Midbrain (tissue), 1 donor: ENCODE results near the gene RPN2.

ENCODE experiments used
- DNase-seq: peaks from one replicate; lab custom pipeline; 2025; lab: John Stamatoyannopoulos, UW

RPN2 gene

DNA sequence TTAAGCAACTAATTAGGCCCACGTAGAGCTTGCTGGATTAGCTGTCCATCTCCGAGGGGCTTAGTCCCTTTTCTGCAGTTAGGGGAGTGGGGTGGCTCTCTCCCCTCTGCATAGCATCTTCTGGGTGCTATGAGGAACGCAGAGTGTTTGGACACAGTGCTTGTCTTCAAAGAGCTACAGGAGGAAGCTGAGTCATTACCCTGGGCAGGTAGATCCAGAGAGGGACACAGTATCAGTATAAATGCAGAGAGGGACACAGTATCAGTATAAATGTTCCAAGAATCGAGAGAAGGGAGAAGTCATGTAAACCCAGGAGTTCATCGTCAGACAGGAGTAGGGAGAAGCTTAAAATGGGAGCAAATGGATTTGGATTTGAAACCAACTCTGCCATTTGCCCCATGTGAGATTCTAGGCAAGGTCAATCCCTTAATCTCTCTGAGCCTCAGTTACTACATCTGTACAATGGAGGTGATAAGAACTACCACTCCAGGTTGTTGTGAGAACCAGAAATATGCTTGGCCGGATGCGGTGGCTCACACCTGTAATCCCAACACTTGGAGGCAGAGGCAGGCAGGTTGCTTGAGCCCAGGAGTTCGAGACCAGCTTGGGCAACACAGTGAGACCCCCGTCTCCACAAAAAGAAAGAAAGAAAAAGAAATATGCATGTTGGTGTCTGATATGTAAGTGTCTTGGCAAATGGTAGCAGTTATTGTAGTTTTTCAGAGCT, 88.0 kb downstream of the RPN2 start:
- DNase-seq, result no peak

DNA sequence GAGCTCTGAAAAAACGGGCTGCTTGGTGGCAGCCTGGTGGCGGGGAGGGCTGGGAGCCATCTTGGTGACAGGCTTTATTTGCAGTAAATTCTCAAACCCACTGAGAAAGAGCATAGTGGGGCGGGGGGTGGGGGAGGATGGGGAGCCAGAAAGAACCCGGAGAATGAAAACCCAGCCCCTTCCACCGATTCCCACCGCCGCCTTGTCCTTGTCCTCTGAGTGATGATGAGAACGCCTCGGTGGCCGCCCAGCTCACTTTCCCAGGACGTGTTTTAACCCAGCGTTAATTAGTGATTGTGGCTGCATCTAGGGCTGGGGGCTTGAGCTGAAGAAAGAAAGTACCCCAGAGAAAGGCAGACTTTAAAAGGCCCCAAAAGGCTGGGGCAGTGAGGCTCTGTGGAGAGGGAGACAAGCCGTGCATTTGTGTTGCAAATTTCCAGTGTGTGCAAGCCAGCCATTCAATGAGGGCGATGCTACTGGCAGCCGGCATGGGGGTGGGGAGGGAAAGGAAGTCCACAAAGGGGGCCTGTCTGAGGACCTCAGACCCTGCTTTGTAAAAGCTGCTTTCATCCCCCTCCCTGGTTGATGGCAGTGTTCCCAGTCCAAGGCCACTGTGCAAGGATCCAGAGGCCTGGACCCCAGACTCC, 88.7 kb downstream of the RPN2 start:
- DNase-seq, result peak; percentile 10

DNA sequence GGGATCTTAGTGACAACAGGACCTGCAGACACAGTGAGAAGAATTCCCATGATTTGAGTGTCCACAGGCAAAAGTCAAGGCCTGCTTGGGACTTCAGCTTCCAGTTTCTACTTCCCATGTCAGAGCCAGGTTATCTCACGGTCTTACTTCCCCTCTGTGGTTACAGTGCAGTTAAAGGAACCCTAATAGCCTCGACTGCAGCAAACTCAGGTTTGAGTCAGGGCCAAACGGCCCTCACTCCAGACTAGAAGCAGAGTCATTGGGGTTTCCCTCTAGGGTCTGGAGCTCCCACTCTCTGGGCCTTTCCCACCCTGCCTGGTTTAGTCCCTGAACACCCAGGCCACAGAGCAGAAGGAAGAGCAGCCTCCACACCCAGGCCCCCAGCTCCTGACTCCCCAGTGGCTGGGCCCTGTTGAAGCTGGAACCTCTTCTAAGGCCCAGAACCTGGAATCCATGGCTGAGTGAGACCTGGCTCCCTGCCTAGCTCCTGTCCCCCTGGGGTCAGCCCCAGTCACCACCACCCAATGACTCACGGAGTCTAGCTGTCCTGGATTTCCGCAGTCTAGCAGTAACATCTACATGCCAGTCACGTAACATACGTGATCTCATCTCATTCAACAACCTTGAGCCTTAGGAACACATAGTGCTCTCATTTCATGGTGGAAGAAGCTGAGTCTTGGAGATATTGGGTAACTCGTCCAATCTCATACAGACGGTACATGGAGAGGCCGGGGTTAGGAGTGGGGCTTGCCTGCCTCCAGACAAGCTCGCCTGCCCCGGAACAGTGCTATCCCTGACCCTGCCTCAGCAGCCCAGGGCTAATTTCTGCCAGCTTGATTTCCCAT, 91.7 kb downstream of the RPN2 start:
- peak; percentile 26 for DNase-seq

DNA sequence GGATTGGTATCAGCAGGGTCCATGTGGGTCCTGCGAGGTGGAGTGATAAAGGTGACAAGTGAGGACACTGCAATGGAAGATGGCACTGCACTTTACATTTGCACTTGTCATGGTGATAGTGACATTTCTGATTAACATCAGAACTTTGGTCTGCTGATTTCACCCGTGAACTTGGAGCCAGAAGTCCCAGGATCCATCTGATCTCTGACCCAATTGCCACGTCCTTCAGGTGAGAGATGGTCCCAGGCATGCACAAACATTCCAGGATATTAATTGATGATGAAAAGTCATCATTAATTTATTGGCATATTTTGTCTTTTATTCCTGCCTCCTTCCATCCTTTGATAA, 92.3 kb downstream of the RPN2 start:
- no peak for DNase-seq

DNA sequence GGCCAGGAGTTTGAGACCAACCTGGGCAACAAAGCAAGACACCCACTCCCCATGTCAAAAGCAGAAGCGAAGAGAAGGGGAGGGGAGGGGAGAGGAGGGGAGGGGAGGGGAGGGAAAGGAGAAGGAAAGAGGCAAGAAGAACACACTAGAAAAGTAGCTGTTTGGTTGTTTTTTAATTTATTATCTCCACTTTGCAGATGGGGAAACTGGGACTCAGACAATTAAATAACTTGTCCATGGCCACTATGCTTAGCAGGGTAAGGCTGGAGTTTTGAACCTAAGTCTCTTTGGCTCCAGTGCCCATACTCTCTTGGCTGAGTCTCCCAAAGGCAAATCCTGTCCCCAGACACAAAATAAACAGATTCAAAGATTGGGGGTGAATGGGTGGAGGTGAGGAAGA, 94.9 kb downstream of the RPN2 start:
- no peak for DNase-seq

DNA sequence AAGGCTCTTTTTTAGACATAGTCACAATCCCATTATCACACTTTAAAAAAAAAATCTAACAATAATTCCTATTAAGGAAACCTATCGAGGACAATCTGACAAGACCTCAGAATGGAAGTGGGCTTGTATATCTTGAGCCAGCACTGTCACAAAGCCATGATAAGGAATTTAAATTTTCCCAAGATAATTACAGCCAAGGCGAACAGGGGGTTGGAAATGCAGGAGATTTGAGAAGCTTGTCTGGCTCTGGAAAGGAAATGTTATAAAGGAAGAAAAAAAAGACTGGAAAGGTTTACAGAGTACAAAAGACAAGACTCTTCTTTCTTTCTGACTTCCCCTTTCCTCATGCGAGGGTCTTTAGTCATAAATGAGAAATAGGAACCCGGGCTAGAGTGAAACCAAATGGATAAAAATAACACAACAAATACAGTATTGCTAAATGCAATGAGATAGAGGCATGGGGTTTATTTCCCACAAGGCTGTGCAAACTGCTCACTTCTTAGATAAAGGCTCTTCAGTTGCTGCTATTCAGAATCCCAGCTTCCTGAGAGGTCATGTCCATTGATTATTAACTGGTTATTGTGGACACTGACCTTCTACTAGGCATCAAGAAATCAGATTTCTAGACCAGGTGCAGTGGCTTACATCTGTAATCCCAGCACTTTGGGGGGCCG, 95.9 kb downstream of the RPN2 start:
- no peak for DNase-seq

DNA sequence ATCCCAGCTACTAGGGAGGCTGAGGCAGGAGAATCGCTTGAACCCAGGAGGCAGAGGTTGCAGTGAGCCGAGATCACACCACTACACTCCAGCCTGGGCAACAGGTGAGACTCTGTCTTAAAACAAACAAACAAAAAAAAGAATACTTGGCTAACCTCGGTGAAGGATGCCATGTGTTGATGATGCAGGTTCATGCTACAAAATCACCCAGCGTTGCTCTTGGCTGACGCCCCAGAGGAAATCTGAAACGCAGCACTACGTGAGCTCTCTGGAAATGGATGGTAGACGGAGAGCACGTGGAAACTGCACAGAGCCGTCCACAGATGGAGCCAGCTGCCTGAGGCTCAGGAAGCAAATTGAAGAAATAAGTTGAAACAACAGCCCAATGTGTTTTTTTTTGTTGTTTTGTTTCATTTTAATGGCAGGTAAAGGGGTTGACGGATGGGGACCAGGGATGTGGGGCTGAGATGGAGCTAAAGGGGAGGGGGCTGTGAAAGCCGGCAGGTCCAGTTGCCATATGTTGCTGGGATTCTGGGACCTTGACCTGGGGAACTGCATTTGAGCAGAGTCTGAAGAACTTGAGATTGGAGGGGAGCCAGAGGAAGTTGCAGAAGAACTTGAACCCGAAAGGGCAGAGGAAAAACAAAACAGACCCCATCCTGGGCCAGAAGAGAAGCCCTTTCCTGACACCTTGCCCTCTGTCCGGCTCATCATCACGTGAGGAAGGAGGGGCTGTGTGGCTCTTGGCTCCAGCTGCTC, 97.5 kb downstream of the RPN2 start:
- peak; percentile 22 for DNase-seq

DNA sequence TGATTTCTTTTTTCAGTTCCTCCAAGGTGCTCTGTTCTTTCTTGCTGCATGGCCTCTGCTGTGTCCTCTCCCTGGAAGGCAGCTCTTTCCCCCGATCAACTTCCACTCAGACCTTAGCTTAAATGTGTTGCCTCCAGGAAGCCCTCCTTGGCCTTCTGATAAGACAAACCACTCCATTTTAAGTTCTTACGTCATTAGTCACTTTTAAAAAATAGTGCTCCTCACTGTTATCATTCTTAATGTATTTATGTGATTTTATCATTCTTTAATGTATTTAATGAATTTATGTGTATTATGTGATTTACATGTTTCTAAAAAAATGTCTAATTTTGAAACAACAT, 98.1 kb downstream of the RPN2 start:
- no peak for DNase-seq

DNA sequence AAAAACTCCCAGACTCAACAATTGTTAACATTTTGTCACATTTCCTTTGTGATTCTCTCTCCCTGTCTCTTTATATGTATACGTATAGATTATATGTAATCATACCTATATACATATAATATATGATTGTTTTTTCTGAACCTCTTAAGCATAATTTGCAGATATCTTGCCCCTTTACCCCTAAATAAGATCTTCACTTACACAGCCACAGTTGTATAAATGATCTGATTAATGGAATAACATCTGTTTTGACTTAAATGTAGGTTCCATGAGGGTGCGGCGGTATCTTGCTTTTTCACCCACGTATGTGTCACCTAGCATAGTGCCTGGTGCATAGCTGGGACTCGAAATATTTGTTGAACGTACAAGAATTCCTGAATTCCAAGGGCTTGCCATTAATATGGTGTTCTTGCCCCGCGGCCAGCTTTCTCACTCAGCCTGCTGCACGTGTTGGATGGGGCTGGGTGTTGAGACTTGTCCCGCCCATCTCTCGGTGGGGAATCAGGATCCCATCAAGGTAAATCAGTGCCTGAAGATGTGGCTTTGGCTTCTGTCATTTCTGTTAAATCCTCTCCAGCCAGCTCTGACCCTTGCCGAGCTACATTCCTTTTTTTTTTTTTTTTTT, 99.9 kb downstream of the RPN2 start:
- DNase-seq, result no peak

DNA sequence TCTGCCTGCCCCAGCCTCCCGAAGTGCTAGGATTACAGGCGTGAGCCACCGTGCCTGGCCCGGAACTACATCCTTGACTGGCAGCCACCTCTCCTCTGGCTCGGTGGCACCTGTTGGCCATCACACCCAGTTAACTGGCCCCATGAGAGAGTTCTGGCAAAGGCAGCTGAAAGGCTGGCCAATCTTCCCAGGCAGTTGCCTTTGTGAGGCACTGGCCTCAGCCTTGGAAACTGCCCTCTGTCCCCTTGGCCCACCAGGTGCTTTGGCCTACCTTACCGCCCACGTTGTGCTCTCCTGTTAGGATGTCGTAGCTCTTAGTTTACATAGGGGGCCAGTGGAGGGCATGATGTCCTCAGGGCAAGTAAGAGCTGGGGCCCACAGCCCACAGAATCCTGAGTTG, 100.7 kb downstream of the RPN2 start:
- DNase-seq, result no peak

DNA sequence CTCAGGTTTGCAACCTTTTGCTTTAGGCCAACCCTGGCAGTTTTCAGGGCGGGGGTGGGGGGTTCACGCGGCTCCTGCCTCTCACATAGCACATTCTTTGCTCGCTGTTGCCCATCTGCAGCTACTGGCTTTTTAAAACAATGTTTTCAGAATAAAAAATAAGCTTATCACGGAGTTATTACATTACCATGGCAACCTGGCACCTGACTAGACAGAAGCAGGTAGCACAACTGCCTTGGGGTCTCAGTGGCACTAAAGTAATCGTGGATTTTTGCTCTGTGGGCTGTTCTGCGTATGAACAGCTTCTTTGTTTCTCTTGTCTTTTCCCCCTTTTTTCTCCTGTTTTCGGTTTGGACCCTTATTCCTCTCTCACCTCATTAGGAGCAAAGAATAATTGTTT, 101.3 kb downstream of the RPN2 start:
- DNase-seq, result no peak

DNA sequence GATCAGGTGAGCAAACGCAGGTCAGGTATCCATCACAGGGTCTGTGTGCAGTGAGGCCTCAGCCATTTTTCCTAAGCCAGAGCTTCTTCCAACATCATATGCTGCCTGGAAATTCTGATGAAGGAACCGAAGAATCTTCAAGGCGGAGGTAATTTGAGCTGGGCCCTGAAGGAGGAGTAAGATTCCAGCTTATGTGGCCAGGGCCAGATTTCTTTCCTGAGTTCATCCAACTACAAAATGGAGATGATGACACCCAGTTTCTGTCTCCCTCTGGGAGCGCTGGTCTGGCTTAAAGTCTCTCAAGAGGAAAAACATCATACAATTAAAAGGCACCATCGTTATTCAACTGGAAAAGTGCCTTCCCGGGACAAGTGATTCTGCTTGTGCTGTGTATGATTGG, 103.4 kb downstream of the RPN2 start:
- no peak for DNase-seq

DNA sequence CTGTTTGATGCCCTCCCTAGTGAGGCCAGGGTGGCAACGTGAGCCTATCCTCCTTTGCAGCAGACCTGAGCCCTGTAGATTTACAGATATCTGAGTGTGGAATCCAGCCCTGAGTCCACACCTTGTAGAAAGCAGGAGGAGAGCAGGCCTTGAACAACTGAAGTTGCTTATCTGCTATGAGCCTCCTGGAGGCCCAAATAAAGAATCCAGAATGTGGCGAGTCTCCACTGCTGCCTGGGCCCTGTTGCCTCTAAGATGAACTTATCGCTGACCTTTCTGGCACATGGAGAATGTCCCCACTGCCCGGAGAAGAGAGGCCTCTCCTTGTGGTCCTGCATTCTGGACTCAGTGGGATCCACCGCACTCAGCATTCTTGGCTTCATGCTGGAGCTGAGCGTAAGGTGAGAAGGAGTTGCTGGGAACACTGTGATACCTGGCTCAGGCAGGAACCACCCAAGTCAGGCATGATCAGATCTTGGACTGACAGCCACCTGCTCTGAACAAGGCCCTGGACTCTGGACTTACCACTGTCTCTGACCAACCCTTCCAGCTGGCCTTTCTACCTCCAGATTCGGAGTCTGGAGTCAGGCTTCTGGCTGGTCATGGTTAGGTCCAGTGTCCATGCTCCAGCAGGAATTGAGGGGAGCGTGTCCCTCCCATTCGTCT, 104.5 kb downstream of the RPN2 start:
- no peak for DNase-seq

DNA sequence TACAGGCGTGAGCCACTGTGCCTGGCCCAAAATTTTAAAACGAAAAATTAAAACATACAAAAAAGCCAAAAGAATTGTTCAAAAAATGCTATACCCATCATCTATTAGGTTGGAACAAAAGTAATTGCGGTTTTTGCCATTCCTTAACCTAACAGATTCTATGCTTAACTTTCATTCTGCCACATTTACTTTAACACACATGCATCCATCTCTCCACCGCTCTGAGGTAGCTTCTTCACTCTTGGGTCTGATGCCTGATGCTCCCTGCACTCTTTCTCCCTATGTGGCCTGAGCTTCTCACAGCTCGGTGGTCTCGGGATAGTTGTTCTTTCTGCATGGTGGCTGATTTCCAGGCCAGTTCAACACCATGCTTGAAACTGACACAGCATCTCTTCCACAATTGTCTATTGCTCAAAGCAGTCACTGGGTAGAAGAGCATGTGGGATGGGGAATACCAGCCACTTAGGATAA, 105.6 kb downstream of the RPN2 start:
- no peak for DNase-seq

DNA sequence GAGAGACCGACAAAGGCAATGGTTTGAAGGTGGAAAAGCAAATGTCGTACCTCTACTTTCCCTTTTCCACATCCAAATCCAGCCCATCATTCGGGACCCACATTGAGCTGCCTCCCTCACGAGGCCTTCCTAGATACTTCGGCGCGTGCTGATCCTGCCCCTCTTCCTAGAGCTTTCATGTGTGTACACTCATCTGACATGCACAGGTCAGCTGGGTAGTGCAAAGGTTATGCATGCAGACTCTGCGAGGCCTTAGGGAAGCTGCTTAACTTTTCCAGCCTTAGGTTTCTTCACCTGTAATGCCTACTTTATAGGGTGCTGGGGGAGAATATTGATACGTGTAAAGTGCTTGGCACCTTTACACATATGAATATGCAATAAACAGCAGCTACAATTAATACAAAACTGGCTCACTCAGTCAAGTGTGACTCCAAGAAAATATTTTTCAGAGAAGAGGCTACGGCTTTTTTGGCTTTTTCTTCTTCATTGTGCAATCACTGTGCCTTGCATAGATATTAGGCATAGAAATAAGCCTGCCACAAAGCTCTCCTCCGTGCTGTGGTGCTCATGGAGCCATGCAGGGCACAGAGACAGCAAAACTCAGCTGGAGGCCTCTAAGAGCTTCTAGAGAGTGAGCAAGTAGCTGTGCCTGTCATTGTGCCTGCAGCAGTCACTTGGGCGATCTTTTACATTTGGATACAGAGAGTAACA, 106.7 kb downstream of the RPN2 start:
- DNase-seq, result no peak

DNA sequence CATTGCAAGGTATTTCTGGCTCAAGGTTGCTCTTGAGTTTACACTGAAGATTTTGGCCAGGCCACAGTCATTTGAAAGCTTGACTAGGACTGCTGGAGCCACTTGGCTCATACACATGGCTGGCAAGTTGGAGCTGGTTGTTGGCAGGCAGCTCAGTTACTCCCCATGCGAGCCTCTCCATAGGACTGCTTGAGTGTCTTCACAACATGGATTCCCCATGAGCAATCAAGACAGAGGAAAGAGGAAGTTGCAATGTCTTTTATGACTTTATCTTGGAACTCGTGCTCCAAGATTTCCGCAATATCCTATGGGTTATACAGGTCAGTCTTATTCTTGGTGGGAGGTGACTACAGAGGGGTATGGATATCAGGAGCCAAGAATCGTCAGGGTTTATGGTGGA, 109.0 kb downstream of the RPN2 start:
- DNase-seq, result no peak

DNA sequence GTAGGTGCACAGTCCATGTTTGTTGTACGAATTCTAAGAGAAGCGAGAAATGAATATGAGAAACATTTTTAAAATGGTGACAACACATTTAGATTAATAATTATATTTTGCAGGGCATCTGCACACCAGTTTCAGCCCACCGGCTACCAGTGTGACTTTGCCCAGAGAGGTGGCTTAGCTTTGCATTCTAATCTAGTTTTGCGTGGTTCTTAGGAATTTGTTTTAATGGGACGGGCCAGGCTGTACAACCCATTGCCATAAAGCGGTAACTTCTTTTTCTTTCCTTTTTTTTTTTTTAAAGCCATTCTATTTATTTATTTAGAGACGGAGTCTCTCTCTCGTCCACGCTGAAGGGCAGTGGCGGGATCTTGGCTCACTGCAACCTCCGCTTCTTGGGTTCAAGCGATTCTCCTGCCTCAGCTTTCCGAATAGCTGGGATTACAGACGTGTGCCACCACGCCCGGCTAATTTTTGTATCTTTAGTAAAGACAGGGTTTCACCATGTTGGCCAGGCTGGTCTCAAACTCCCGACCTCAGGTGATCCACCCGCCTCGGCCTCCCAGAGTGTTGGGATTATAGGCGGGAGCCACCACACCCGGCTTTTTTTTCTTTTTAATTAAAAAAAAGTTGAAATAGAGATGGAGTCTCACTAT, 111.2 kb downstream of the RPN2 start:
- no peak for DNase-seq
